RWPE1 (cell line): ENCODE data around the gene PDS5B.
"Not testable (repeated sequence)": the region's sequence is repeated elsewhere in the genome, so short reads cannot be mapped to it uniquely, and the experiment has no call there.

ENCODE experiments used
- CTCF ChIA-PET: fragments of 350-600 bp; sonication (Branson Sonifier 250); formaldehyde crosslinking; extraction: SDS; loops from one replicate; lab custom pipeline; 2021; lab: Yijun Ruan, JAX
- POLR2A ChIA-PET: fragments of 400-600 bp; formaldehyde crosslinking; extraction: SDS; loops from one replicate; lab custom pipeline; 2020; ENCODE audit warnings: antibody characterized with exemption; ENCODE audit not compliant: low non-redundant PET; lab: Yijun Ruan, JAX
- DNase-seq: peaks from one replicate; pipeline ENCODE4 v3.0.0; 2012; ENCODE audit warnings: low spot score
- H3K27ac ChIP-seq: fragments of 450-650 bp; 2 replicates; pipeline ENCODE4 v1.5.1; 2017
- CTCF ChIP-seq: fragments of 450-650 bp; conservative IDR thresholded peaks from 2 replicates; pipeline ENCODE4 v1.5.1; 2017; ENCODE audit warnings: low read depth, mild to moderate bottlenecking

The PDS5B gene

GRCh38 chr13:32822771-32823170 lies 236.5 kb downstream of the PDS5B start:
- POLR2A ChIA-PET = no interaction called here
- no peak overlapping the region for H3K27ac ChIP-seq
- no peak for TF ChIP-seq CTCF
- CTCF ChIA-PET = interaction anchor here (0.7 kb wide), 1 partner anchor 35 kb away, joined by 4 read pairs; no protein-coding TSS in a partner anchor
- no peak for DNase-seq

- ChIA-PET CTCF (no interaction called here), POLR2A (no interaction called here)
- DNase-seq = no peak
- no peak for TF ChIP-seq CTCF
- no peak overlapping the region for H3K27ac ChIP-seq
These were observed 237.3 kb downstream of the PDS5B start for GRCh38 chr13:32823597-32823996.

- ChIA-PET POLR2A (interaction anchor here (0.5 to 0.7 kb wide), 2 partner anchors 9 to 1100 kb away, joined by 3 read pairs; no protein-coding TSS in a partner anchor), CTCF (interaction anchor here (1.0 kb wide), 1 partner anchor 442 kb away, joined by 3 read pairs; no protein-coding TSS in a partner anchor)
- no peak for DNase-seq
- H3K27ac ChIP-seq = peak overlapping the region; percentile 54; the same call in 1 of the 2 replicates
- no peak for TF ChIP-seq CTCF
These were observed 237.8 kb downstream of the PDS5B start for GRCh38 chr13:32824061-32824460.

- no peak for TF ChIP-seq CTCF
- DNase-seq = peak; percentile 73
- ChIA-PET CTCF (interaction anchor here (1.0 kb wide), 1 partner anchor 441 kb away, joined by 3 read pairs; no protein-coding TSS in a partner anchor), POLR2A (interaction anchor here (0.5 to 0.7 kb wide), 2 partner anchors 10 to 1099 kb away, joined by 3 read pairs; no protein-coding TSS in a partner anchor)
- no peak overlapping the region; the same call in 1 of the 2 replicates for H3K27ac ChIP-seq
These were observed 238.4 kb downstream of the PDS5B start for GRCh38 chr13:32824675-32825074.

- ChIA-PET POLR2A (no interaction called here), CTCF (no interaction called here)
- TF ChIP-seq CTCF = no peak
- H3K27ac ChIP-seq = no peak overlapping the region
- no peak for DNase-seq
These were observed 239.2 kb downstream of the PDS5B start for GRCh38 chr13:32825481-32825880.

- DNase-seq, CTCF ChIA-PET, POLR2A ChIA-PET, H3K27ac ChIP-seq: not testable (repeated sequence)
These were observed 240.1 kb downstream of the PDS5B start for GRCh38 chr13:32826372-32826771.
